ENCODE results near the gene CDH23.
A peak's percentile ranks its signal among the peaks of the same experiment; 100 is the strongest.

CDH23 gene

DNA sequence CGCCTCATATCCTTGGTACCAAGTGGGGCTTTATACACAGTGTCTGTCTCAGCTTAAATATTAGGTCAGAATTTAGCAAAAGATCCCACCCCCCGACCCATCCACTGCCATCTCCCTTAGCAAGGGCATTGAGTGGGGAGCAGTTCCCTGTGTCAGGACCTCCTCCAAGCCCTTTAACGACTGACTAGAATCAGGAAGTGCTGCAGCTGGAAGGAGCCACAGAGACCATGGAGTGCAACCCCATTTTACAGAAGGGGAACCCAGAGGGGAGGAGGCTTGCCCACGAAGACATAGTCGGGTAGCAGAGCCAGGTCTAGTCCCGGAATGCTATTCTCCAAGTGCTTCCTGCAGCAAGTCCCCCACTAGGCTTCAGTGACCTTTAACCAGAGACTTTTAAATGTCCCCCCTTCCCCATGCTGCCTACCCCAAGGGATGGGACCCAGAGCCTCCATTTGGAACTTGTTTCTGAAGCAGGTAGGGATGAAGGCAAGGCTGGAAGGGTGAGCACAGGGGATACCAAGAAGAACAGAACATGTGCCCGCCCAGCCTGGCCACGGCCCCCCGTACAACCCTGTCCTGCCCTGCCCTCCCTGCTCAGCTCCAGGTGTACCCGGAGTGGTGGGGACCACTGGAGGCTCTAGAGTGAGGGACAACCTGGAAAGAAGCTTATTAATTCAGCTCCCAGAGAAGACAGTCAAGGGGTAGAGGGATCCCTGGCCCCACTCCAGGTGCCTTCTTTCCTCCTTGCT is 281.5 kb downstream of the CDH23 start:
- DNase-seq = no peak

DNA sequence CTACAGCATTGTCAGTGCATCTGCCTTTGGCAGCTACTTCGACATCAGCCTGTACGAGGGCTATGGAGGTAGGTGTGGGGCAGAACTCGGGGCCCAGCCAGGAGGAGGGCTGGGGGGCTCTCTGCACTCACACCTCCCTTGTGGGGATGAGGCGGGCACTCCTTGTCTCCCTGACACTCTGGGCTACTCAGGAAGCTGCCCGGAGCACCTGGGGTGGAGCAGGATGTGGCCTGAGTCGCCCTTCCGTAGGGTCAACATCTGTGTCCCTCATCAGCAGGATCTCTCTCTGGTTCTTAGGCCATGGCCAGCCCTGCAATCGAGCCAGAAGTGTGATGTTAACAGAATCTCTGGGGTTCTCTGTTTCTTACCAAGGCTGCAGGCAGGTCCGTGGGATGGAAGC is 282.7 kb downstream of the CDH23 start:
- DNase-seq = no peak

GRCh38 chr10:71681977-71682376 is 285.3 kb downstream of the CDH23 start:
- no peak for DNase-seq

DNA sequence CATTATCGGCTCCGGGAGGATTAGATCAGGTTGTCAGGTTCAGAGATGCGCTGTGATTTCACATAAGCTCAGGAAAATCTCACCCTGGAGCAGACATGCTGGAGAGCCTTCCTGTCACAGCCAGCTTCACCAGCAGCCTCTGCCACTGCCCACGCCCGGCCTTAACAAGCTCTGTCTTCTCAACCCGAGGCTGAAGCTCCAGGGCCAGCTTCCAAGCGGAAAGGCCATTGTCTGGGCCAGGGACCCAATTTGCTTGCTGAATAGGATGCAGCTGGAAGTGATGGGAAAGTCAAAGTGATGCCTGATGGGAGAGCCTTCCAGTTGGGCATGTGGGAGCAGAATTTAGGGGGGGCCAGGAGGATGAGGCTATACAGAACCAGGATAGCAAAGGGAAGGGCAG is 286.6 kb downstream of the CDH23 start:
- no peak for DNase-seq

- DNase-seq = no peak
Measured at GRCh38 chr10:71684356-71685173, 287.8 kb downstream of the CDH23 start.

GRCh38 chr10:71685554-71686232 is 289.0 kb downstream of the CDH23 start:
- DNase-seq = no peak

DNA sequence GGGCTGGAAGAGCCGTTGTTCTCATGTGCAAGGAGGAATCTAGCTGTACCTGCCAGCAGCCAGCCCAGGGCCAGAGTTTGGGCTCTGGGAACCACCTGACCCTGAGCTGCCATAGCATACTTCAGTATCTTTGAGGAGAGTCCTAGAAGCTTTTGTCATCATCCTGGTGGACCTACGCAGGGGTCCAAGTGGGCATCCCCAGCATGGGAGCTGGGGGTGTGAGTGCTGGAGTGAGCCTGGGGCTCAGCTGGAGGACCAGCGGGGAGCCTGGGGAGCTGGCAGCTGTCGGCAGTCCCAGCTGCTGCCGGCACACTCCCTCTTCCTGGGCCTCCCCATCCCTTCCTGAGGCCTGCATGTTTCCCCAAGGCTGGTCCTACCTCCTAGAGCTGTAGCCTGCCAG is 290.4 kb downstream of the CDH23 start:
- DNase-seq = no peak

DNA sequence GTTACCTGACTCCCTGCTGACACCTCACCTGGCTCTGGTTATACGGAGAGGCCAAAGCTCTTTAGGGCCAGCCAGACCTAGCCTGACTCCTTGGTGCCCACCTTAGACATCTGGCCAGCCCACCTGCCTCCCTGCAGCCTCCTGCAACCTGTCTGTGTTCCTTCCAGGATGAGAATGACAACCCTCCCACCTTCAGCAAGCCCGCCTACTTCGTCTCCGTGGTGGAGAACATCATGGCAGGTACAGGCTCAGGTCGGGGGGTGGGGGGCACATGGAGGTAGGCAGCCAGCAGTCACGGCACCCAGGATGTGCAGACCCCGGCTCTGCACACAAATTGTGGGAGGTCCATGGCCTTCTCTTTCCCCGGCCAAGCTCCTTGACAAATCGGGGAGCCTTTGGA is 290.8 kb downstream of the CDH23 start:
- DNase-seq = no peak

- no peak for DNase-seq
Measured at GRCh38 chr10:71688256-71688655, 291.5 kb downstream of the CDH23 start.

DNA sequence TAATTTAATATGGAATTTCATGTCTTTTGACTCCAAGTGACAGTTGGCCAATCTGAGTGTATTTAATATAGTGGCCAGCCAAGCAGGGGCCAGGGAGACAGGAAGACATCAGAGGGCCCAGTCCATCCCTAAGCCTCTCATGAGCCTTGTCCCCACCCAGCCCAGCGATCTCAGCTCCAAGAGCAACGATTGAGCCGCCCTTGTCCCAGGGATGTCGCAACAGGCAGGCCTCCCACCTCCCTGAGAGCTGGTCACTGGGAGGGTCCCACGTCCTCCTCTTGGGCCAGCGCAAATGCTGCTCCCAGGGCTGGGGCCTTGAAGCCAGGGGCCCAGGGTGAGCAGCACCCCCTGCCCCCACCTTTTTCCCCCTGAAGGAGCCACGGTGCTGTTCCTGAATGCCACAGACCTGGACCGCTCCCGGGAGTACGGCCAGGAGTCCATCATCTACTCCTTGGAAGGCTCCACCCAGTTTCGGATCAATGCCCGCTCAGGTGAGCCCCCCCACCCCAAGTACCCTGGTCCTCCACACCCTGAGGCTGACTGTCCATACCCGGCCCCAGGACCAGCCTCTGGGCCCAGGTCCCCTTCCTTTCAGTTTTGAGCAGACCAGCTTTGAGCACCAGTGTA is 293.5 kb downstream of the CDH23 start:
- DNase-seq = no peak

DNA sequence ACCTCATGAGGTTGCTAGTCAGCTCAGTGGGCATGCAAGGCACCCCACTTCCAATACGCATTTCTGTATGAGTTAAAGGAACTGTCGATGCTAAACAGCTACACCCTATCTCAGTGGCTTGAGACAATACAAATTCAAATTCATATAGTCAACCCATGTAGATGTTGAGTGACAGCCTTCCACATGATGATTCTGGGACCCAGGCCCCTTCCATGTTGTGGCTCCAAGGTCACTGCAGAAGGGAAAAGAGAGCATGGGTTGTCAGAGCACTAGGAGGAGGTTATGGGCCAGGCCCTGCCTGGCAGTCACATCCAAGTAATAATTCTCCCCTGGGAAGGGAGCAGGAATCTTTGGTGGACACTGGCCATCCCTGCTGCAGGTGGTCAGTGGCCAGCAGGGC is 294.7 kb downstream of the CDH23 start:
- DNase-seq = no peak

DNA sequence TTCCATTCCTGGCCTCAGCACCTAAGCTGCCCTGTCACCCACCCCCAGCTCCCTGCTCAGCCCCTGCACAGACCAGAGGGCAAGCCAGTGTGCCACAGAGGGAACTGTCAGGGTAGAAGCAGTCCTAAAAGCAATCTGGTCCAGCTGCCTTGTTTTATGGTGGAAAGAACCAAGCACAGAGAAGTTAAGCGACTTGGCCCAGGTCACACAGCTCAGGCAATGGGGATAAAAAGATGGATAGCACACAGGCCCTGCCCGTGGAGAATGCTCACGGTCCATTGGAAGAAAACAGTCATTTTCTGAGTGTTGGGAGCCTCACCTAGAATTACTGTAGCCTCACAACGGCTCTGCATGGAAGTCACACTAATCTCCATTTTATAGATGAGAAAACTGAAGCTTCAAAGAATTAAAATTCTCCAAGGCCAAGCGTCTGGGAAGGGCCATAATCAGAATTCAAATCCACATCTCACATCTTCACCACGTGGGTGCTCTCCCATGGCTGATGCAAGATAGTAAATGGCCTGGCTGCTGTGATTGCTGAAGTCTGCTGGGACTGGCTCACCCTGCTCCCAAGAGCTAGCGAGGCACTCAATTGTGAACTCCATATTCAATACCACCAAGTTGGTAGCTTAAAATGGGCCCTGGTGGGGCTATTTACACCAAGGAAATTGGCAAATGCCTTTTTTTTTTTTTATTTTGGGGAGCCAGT is 296.0 kb downstream of the CDH23 start:
- DNase-seq = no peak

- DNase-seq = no peak
Measured at GRCh38 chr10:71693377-71693776, 296.7 kb downstream of the CDH23 start.

GRCh38 chr10:71694039-71694501 is 297.4 kb downstream of the CDH23 start:
- DNase-seq = no peak

DNA sequence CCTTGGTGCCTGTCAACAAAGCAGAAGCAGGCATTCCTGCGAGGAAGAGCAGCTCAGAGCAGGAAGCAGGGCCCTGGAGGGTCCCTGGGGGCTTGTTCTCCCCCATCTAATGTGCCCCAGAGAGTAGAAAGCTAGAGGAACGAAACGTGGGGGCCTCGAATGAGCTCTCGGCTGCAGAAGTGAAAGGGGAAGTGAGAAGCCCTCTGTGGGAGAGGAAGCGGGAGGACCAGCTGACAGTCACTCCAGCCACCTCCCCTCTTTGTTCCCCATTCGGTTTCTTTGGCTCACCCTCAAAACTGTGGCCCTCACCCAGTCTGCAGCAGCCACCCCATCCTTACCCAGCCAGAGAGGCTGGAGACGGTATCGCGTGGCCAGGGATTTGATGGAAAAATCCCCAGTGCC is 297.8 kb downstream of the CDH23 start:
- peak in 1 of 4 experiments; percentile 10 for DNase-seq

DNA sequence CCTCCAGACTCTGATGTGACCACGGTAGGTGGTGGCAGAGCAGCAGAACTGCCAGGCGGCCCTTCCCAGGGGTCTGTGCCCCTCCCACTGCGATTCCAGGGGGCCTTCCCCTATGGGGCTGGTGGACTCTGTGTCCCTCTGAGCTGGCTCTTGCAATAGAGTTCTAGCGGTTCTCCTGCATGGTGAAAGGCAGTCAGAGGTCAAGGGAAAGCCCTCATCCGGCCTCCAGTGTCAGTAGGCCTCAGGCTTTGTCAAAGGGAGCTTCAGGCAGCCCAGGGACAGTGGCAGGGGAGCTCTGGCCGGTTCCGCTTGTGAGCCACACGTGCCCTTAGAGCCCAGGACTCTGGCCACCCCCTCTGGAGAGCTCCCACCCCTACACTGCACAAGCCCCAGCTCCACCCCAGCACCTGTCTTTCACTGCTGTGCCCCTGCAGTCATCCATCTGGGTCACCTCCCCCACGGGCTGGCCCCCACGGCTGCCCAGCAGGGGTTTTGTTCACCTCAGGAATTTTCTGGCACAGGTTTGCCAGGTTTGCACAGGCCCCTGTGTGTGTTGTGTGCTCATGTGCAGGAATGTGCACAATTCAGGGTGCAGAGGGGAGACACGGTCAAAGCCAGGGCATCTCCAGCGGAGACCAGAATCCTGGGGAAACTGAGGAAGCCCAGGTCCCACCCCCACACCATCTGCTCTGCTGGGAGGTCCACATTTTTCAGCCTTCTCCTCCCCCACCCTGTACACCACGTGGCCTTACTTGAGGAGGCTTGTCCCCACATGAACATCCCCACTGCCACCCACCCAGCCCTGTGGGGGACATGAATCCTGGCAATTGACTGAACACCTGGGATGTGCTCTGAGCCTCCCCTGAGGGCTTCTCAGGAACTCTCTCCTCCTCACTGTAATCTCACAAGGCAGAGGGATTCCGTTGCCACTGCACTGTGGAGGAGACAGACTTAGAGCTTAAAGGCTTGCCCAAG is 299.1 kb downstream of the CDH23 start:
- DNase-seq = no peak

GRCh38 chr10:71696628-71697326 is 300.1 kb downstream of the CDH23 start:
- peak in 3 of 4 experiments; percentile 44 to 61 (median 48) for DNase-seq

GRCh38 chr10:71697938-71698709 is 301.4 kb downstream of the CDH23 start:
- DNase-seq = no peak

GRCh38 chr10:71698737-71699136 is 302.0 kb downstream of the CDH23 start:
- DNase-seq = no peak

Data from activated naive CD4-positive, alpha-beta T cell (primary cell).